Measurements from ENCODE around the gene SLC12A8. TPM values are rescaled to one million over a fixed set of nuclear protein-coding genes. Genes with fewer than 3 reads are reported as not detected.

SLC12A8 gene
- total and polyA plus RNA-seq, 10 donors, result 0.32 to 2.8 (median 1.3) TPM

GRCh38 chr3:125219261-125219701, 6.7 kb upstream of the SLC12A8 start:
- Histone ChIP-seq H3K27ac (no peak overlapping the region), H3K9me3 (no peaks in the 10 kb centered on the region), H3K36me3 (no peaks in the 10 kb centered on the region), H3K4me1 (peaks cover 0 to 18% (median 3%) of the 10 kb centered on the region in 6 donors), H3K27me3 (replicated peaks in 1 of 7) (peaks cover 0 to 20% (median 1%) of the 10 kb centered on the region in 7 donors), H3K4me3 (no peak overlapping the region)
- 89 to 96% (median 92%) methylated on average over 8 of the region's 8 CpGs for WGBS, 5 donors
- TF ChIP-seq POLR2AphosphoS5 (IDR thresholded peaks at IDR 0.05) (peak in 2 of 3 donors; percentile 13 to 41), POLR2A (IDR thresholded peaks at IDR 0.05) (no peak)
- intact Hi-C loops (cut with DNase I; ENCODE audit: low total_unique reads), result no loop called here
- no peak for DNase-seq

- H3K27ac ChIP-seq, result no peak overlapping the region
- TF ChIP-seq CTCF (IDR thresholded peaks at IDR 0.05 in 8 of 11, conservative IDR thresholded peaks at IDR 0.05 in 3 of 11) (no peak), POLR2AphosphoS5 (IDR thresholded peaks at IDR 0.05) (no peak), POLR2A (IDR thresholded peaks at IDR 0.05) (no peak)
- intact Hi-C loops (cut with DNase I; ENCODE audit: low total_unique reads), result no loop called here
- H3K4me1 ChIP-seq, result peaks cover 0 to 27% (median 13%) of the 10 kb centered on the region in 6 donors
- WGBS, 5 donors, result 4 to 20% (median 8%) methylated on average over 3 of the region's 3 CpGs
- H3K4me3 ChIP-seq, result no peak overlapping the region
- no peak for DNase-seq
- peaks cover 0 to 61% (median 35%) of the 10 kb centered on the region in 7 donors for H3K27me3 ChIP-seq (replicated peaks in 1 of 7)
- no peaks in the 10 kb centered on the region for H3K9me3 ChIP-seq
- H3K36me3 ChIP-seq, result no peaks in the 10 kb centered on the region
These were observed 2.2 kb upstream of the SLC12A8 start for GRCh38 chr3:125214738-125215137.

GRCh38 chr3:125213946-125214542, 1.5 kb upstream of the SLC12A8 start:
- H3K36me3 ChIP-seq, result no peaks in the 10 kb centered on the region
- DNase-seq, result no peak
- H3K4me3 ChIP-seq, result no peak overlapping the region
- intact Hi-C loops (cut with DNase I; ENCODE audit: low total_unique reads), result no loop called here
- H3K27me3 ChIP-seq (replicated peaks in 1 of 7), result peaks cover 0 to 61% (median 35%) of the 10 kb centered on the region in 7 donors
- TF ChIP-seq POLR2AphosphoS5 (IDR thresholded peaks at IDR 0.05), result no peak
- no peak for TF ChIP-seq CTCF (IDR thresholded peaks at IDR 0.05 in 8 of 11, conservative IDR thresholded peaks at IDR 0.05 in 3 of 11)
- no peak for TF ChIP-seq POLR2A (IDR thresholded peaks at IDR 0.05)
- no peaks in the 10 kb centered on the region for H3K9me3 ChIP-seq
- WGBS, 5 donors, result 83 to 91% (median 88%) methylated on average over 7 of the region's 7 CpGs
- no peak overlapping the region for H3K27ac ChIP-seq
- peaks cover 0 to 27% (median 13%) of the 10 kb centered on the region in 6 donors for H3K4me1 ChIP-seq

- 90 to 95% (median 94%) methylated on average over 4 of the region's 4 CpGs for WGBS, 5 donors
These were observed 812 bp upstream of the SLC12A8 start for GRCh38 chr3:125213364-125213755.

More at GRCh38 chr3:125213364-125213755, 812 bp upstream of the SLC12A8 start:
- H3K4me3 ChIP-seq, result no peak overlapping the region
- DNase-seq, result no peak
- H3K9me3 ChIP-seq, result no peaks in the 10 kb centered on the region
- intact Hi-C loops (cut with DNase I; ENCODE audit: low total_unique reads), result no loop called here
- no peak overlapping the region for H3K27ac ChIP-seq
- TF ChIP-seq POLR2AphosphoS5 (IDR thresholded peaks at IDR 0.05) (no peak), POLR2A (IDR thresholded peaks at IDR 0.05) (no peak), CTCF (IDR thresholded peaks at IDR 0.05 in 8 of 11, conservative IDR thresholded peaks at IDR 0.05 in 3 of 11) (no peak)
- peaks cover 0 to 27% (median 13%) of the 10 kb centered on the region in 6 donors for H3K4me1 ChIP-seq
- H3K27me3 ChIP-seq (replicated peaks in 1 of 7), result peaks cover 0 to 61% (median 35%) of the 10 kb centered on the region in 7 donors
- no peaks in the 10 kb centered on the region for H3K36me3 ChIP-seq
